ENCODE results near the gene ZNF286A.

DNA sequence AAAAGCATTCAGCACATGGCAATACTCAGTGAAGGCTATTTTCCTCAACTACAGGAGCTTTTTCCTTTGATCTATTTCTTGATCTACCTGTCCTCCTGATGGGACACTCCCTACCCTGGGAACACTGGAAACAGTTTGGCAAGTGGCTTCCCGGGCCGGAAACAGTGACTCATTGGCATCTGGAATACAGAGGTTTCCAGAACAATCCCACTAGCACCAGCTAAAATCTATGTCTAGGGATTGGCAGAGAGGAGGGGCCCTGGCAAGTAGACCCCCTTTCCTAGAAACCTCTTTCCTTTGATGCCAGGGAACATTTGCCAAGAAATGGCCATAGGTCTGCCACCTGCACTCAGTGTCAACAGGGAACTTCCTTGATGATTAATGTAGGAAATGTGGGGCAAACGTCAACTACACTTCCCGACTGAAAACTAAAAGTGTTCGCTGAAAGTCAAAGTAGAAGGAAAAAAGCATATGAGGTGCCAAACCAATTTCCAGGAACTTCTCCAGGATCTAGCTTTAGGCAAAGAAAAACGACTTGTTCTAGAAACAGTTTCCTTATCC lies 49.6 kb upstream of the ZNF286A start:
- TF ChIP-seq, protein P1, sequence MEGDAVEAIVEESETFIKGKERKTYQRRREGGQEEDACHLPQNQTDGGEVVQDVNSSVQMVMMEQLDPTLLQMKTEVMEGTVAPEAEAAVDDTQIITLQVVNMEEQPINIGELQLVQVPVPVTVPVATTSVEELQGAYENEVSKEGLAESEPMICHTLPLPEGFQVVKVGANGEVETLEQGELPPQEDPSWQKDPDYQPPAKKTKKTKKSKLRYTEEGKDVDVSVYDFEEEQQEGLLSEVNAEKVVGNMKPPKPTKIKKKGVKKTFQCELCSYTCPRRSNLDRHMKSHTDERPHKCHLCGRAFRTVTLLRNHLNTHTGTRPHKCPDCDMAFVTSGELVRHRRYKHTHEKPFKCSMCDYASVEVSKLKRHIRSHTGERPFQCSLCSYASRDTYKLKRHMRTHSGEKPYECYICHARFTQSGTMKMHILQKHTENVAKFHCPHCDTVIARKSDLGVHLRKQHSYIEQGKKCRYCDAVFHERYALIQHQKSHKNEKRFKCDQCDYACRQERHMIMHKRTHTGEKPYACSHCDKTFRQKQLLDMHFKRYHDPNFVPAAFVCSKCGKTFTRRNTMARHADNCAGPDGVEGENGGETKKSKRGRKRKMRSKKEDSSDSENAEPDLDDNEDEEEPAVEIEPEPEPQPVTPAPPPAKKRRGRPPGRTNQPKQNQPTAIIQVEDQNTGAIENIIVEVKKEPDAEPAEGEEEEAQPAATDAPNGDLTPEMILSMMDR (IDR thresholded peaks at IDR 0.05; ENCODE audit: insufficient read depth, low read length) = no peak
- TF ChIP-seq SPI1 (IDR thresholded peaks at IDR 0.05; ENCODE audit: borderline replicate concordance, low read depth) (no peak), GABPA (IDR thresholded peaks at IDR 0.05; ENCODE audit: low read depth) (no peak), POLR2AphosphoS5 (IDR thresholded peaks at IDR 0.05; ENCODE audit: low read depth) (no peak)

Measured in HL-60 (cell line).